Measurements from ENCODE around the gene PPARGC1A.

PPARGC1A gene

DNA sequence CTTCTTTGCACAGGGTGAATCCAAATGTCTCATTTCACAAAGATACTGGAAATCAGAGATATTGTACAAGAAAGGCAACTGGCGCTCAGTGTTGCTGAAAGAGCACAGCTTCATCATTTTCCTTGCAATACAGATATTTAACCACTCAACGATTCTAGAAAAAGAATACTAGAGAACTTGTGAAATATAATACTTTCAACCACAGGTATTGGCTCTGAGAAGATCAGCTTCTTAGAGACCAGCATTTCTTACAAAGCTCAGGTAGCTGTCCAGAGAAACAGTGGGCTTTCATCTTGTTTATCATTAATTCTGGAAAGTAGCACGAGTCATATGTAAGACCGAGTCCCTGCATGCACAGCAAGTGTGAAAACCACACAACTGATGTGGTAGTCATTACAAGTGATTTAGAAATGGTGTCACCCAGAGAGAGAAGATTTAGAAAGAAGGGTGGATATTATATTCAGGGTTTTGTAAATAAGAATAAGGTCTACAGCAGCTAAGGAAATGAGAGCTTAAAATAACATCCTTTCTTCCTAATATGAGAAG, 7.8 kb upstream of the PPARGC1A start:
- no peaks in the 10 kb centered on the region for H3K36me3 Mint-ChIP-seq (ENCODE audit: low read depth)
- no peak overlapping the region for H3K4me3 Mint-ChIP-seq
- H3K27ac Mint-ChIP-seq: no peak overlapping the region
- no peak for DNase-seq (ENCODE audit: low spot score)
- no peaks in the 10 kb centered on the region for H3K27me3 Mint-ChIP-seq (ENCODE audit: low read depth)
- no peaks in the 10 kb centered on the region for H3K9me3 Mint-ChIP-seq
- H3K4me1 Mint-ChIP-seq (ENCODE audit: low read depth): no peaks in the 10 kb centered on the region

GRCh38 chr4:23894021-23894420, 4.2 kb upstream of the PPARGC1A start:
- no peak overlapping the region for H3K4me3 Mint-ChIP-seq
- no peak overlapping the region for H3K27ac Mint-ChIP-seq
- no peaks in the 10 kb centered on the region for H3K4me1 Mint-ChIP-seq (ENCODE audit: low read depth)
- H3K9me3 Mint-ChIP-seq: no peaks in the 10 kb centered on the region
- DNase-seq (ENCODE audit: low spot score): no peak
- peaks cover 13% of the 10 kb centered on the region for H3K27me3 Mint-ChIP-seq (ENCODE audit: low read depth)
- H3K36me3 Mint-ChIP-seq (ENCODE audit: low read depth): no peaks in the 10 kb centered on the region

GRCh38 chr4:23891064-23891421, 1.2 kb upstream of the PPARGC1A start:
- H3K27ac Mint-ChIP-seq: no peak overlapping the region
- H3K27me3 Mint-ChIP-seq (ENCODE audit: low read depth): peaks cover 17% of the 10 kb centered on the region
- no peaks in the 10 kb centered on the region for H3K36me3 Mint-ChIP-seq (ENCODE audit: low read depth)
- no peaks in the 10 kb centered on the region for H3K9me3 Mint-ChIP-seq
- H3K4me3 Mint-ChIP-seq: no peak overlapping the region
- no peaks in the 10 kb centered on the region for H3K4me1 Mint-ChIP-seq (ENCODE audit: low read depth)
- DNase-seq (ENCODE audit: low spot score): no peak

DNA sequence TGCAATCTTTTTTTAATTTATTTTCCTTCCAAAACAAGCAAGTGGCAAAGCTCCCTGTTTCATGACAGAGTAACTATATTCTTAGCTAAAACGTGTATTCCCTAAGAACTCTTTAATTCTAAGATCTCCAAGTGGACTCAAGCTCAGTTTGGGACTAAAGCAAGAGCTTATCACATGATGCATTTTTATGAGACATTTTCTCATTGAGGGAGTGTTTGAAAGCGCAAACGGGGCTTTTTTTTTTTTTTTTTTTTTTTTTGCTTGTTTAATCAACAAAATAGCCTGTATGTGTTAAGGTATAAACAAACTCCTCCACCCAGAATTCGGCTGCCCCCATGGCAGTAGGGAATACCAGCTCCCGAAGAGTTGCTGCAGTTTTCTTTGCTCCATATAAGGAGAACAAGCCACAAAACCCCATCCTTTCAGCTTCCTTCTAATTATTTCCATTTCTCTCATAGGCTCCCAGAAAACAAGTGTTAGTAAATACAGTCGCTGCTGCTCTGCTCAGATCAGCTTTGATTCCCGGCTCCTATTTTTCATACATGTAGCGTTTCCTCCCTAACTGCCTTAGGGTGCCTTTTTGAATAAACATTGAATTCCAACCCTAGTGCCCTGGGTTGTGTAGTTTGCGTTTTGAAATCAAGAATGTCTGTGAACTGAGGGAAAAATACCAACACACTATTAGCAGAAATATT, 669 bp upstream of the PPARGC1A start:
- no peak overlapping the region for H3K27ac Mint-ChIP-seq
- H3K36me3 Mint-ChIP-seq (ENCODE audit: low read depth): no peaks in the 10 kb centered on the region
- no peaks in the 10 kb centered on the region for H3K4me1 Mint-ChIP-seq (ENCODE audit: low read depth)
- H3K27me3 Mint-ChIP-seq (ENCODE audit: low read depth): peaks cover 17% of the 10 kb centered on the region
- H3K9me3 Mint-ChIP-seq: no peaks in the 10 kb centered on the region
- DNase-seq (ENCODE audit: low spot score): no peak
- no peak overlapping the region for H3K4me3 Mint-ChIP-seq

- DNase-seq (ENCODE audit: low spot score): no peak
- H3K27me3 Mint-ChIP-seq (ENCODE audit: low read depth): peaks cover 17% of the 10 kb centered on the region
- no peak overlapping the region for H3K4me3 Mint-ChIP-seq
- H3K9me3 Mint-ChIP-seq: no peaks in the 10 kb centered on the region
- no peaks in the 10 kb centered on the region for H3K4me1 Mint-ChIP-seq (ENCODE audit: low read depth)
- no peak overlapping the region for H3K27ac Mint-ChIP-seq
- H3K36me3 Mint-ChIP-seq (ENCODE audit: low read depth): no peaks in the 10 kb centered on the region
Observed at GRCh38 chr4:23889391-23889790, 456 bp downstream of the PPARGC1A start.

DNA sequence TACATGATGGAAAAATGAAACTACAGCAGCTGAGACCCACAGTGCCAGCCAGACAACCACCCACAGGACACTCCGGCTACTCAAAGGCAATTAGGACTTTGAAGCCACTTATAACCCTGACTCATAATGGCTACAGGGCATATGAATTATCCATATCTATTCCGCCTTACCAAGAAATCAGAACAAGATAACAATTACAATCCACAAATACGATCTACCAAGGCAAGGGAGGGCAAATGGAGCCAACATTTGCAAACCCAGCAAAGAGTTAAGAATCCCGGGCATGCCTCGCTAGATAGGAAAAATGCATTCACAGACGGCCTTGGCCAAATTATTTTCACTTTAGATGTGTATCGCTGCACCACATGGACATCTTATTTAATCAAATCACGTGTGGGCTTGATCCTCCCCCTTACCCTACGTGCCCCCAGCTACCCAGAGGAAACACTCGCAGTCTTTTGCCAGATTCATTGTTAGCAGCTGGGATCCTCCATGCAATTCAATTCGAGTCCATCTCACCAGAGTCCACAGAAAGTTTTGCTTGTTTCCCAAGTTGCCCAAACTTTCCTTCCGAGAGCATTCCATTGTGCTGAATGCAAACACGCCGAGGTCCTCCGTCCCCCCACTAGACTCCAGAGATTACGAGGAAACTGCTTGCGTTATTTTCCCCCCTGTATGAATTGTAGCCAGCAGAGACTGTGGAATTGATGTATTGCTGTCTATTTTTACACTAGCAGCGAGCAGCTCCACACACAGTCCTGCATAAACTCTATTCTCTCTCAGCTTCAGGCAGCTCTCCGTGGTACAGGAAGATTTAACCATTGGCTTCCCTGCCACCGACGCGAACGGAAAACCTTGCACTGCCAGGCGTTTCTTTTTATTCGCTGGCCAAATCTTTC, 1.2 kb downstream of the PPARGC1A start:
- Mint-ChIP-seq H3K4me1 (ENCODE audit: low read depth) (no peaks in the 10 kb centered on the region), H3K4me3 (no peak overlapping the region), H3K27ac (no peak overlapping the region), H3K36me3 (ENCODE audit: low read depth) (no peaks in the 10 kb centered on the region), H3K9me3 (no peaks in the 10 kb centered on the region), H3K27me3 (ENCODE audit: low read depth) (peaks cover 17% of the 10 kb centered on the region)
- DNase-seq (ENCODE audit: low spot score): no peak

DNA sequence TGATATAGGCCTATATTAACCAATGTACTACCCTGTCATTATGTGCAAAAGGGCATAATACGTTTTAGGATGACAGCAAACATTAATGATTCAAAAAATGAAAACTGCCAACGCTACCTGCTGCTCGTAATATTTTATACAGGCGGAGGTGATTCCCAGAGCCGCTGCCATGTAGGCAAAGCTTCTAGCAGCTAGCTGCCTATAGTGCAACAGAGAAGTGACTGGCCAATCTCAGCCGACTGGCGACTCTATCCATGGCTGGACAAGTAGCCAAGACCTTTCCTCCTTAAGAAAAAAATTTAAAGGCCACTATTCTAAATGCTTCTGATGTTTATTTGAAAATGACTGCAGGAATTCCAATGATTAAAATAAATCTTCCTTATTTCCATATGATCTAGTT, 1.9 kb downstream of the PPARGC1A start:
- DNase-seq (ENCODE audit: low spot score): no peak
- Mint-ChIP-seq H3K4me1 (ENCODE audit: low read depth) (no peaks in the 10 kb centered on the region), H3K27me3 (ENCODE audit: low read depth) (peaks cover 17% of the 10 kb centered on the region), H3K27ac (no peak overlapping the region), H3K4me3 (no peak overlapping the region), H3K36me3 (ENCODE audit: low read depth) (no peaks in the 10 kb centered on the region), H3K9me3 (no peaks in the 10 kb centered on the region)

DNA sequence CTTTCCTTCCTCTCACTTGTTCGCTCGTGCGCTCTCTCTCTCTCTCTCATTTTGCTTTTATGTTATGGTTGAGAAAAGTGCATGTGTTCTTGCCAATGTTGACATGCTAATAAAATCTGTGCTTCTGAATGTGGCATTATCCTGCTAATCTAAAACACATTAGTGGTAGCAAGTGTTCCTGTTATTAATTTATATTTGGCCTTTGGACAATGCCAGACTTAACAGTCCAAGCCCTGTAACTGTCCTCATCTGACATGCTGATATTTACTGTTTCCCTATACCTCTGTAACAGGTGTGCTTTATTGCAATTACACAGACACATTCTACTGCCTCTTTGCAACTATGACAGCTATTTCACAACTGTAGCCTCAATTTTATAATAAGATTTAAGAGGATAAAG, 2.7 kb downstream of the PPARGC1A start:
- H3K27ac Mint-ChIP-seq: no peak overlapping the region
- H3K36me3 Mint-ChIP-seq (ENCODE audit: low read depth): no peaks in the 10 kb centered on the region
- no peak for DNase-seq (ENCODE audit: low spot score)
- no peak overlapping the region for H3K4me3 Mint-ChIP-seq
- H3K27me3 Mint-ChIP-seq (ENCODE audit: low read depth): peaks cover 17% of the 10 kb centered on the region
- no peaks in the 10 kb centered on the region for H3K9me3 Mint-ChIP-seq
- H3K4me1 Mint-ChIP-seq (ENCODE audit: low read depth): no peaks in the 10 kb centered on the region

- H3K36me3 Mint-ChIP-seq (ENCODE audit: low read depth): no peaks in the 10 kb centered on the region
- no peak overlapping the region for H3K4me3 Mint-ChIP-seq
- no peak overlapping the region for H3K27ac Mint-ChIP-seq
- no peak for DNase-seq (ENCODE audit: low spot score)
- H3K9me3 Mint-ChIP-seq: no peaks in the 10 kb centered on the region
- peaks cover 17% of the 10 kb centered on the region for H3K27me3 Mint-ChIP-seq (ENCODE audit: low read depth)
- no peaks in the 10 kb centered on the region for H3K4me1 Mint-ChIP-seq (ENCODE audit: low read depth)
Observed at GRCh38 chr4:23885943-23886590, 3.8 kb downstream of the PPARGC1A start.

- Mint-ChIP-seq H3K27ac (no peak overlapping the region), H3K4me1 (ENCODE audit: low read depth) (no peaks in the 10 kb centered on the region), H3K36me3 (ENCODE audit: low read depth) (no peaks in the 10 kb centered on the region), H3K9me3 (no peaks in the 10 kb centered on the region), H3K27me3 (ENCODE audit: low read depth) (peaks cover 9% of the 10 kb centered on the region), H3K4me3 (no peak overlapping the region)
- no peak for DNase-seq (ENCODE audit: low spot score)
Observed at GRCh38 chr4:23884741-23885140, 5.1 kb downstream of the PPARGC1A start.

- H3K4me3 Mint-ChIP-seq: no peak overlapping the region
- H3K4me1 Mint-ChIP-seq (ENCODE audit: low read depth): no peaks in the 10 kb centered on the region
- H3K36me3 Mint-ChIP-seq (ENCODE audit: low read depth): no peaks in the 10 kb centered on the region
- H3K27me3 Mint-ChIP-seq (ENCODE audit: low read depth): peaks cover 6% of the 10 kb centered on the region
- H3K27ac Mint-ChIP-seq: no peak overlapping the region
- DNase-seq (ENCODE audit: low spot score): no peak
- no peaks in the 10 kb centered on the region for H3K9me3 Mint-ChIP-seq
Observed at GRCh38 chr4:23884261-23884660, 5.6 kb downstream of the PPARGC1A start.

DNA sequence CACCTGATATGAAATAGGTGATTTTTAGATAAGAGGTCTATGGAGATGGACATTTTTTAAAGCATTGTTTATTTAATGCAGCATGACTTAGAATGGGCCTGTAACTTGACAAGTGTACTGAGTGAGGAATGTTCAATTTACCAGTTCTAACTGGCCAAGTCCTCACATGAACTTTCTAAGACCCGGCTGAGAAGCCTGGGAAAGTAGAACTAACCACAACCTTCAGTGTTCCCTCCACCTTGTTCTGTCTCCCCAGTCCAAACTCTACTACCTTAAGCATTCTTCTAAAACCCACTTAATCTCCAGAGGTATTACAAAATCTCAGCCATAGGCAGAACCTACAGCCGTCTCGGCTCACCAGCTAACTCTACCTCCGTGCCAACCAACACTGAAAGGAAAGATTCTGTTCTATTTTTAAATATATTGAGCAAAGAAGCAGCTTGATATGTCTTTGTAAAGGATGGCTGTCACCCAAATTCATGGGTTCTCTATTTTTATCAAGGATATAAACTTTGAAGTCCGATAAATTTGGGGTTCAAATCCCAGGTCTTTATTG, 6.8 kb downstream of the PPARGC1A start:
- Mint-ChIP-seq H3K4me3 (no peak overlapping the region), H3K4me1 (ENCODE audit: low read depth) (no peaks in the 10 kb centered on the region), H3K9me3 (no peaks in the 10 kb centered on the region), H3K27me3 (ENCODE audit: low read depth) (no peaks in the 10 kb centered on the region), H3K27ac (no peak overlapping the region), H3K36me3 (ENCODE audit: low read depth) (no peaks in the 10 kb centered on the region)
- no peak for DNase-seq (ENCODE audit: low spot score)

DNA sequence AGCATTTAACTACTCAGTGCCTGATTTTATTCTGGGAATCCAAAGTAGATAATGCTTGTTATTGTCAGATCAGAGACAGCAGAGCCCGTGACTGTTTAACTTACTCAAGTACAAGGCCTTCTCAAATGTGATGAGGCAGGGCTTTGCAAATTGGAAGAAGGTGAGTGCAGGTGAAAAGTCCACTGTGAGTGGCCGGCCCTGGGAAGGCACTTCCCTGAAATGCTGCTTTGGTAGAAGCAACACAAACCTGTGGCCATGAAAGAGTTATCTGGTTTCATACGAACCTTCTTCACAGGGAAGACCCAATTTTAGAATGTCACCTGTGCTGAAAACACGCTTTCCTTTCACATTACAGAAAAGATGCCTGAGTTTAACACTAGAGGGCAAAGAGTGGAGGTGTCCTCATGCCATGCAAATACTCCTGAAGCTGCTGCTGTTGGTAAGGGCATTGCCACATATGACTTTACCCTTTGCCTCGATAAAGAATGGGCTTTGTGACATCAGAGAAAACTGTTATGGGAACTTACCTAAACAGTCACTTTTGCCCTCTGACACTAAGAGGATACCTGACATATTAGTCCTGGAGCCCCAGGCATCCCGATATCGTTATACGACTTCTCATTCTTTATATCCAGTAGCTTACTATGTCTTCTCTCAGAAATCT, 8.0 kb downstream of the PPARGC1A start:
- Mint-ChIP-seq H3K27ac (no peak overlapping the region), H3K36me3 (ENCODE audit: low read depth) (no peaks in the 10 kb centered on the region), H3K27me3 (ENCODE audit: low read depth) (no peaks in the 10 kb centered on the region), H3K4me1 (ENCODE audit: low read depth) (no peaks in the 10 kb centered on the region), H3K9me3 (no peaks in the 10 kb centered on the region), H3K4me3 (no peak overlapping the region)
- no peak for DNase-seq (ENCODE audit: low spot score)

Measured in T-helper 2 cell treated with Interferon-gamma antibody and Interleukin-4, amounts not matched to agents 5 μg/mL and 100 μg/mL, for 36 hours (primary cell).